Neural progenitor cell (in vitro differentiated cells): Measurements from ENCODE around the gene SLIT2. TPM values are rescaled to one million over a fixed set of nuclear protein-coding genes. Genes with fewer than 3 reads are reported as not detected.
A peak's percentile ranks its signal among the peaks of the same experiment; 100 is the strongest.

Experiments used
- DNase-seq: peaks from one replicate; pipeline ENCODE4 v3.0.0-alpha.2; 2016; ENCODE audit warnings: low spot score
- H2AFZ ChIP-seq: fragments of 200-600 bp; sonication (generic); replicated peaks from 2 replicates; pipeline ENCODE4 v1.6.1; 2016; ENCODE audit warnings: antibody characterized with exemption
- H3F3A ChIP-seq: fragments of 200-600 bp; sonication (generic); 2 replicates; pipeline ENCODE4 v1.6.1; 2016; ENCODE audit warnings: antibody characterized with exemption, low read depth
- H3K27ac ChIP-seq: fragments of 200-600 bp; sonication (generic); 2 replicates; pipeline ENCODE4 v1.5.1; 2016; ENCODE audit warnings: mild to moderate bottlenecking
- H3K27me3 ChIP-seq: fragments of 200-600 bp; sonication (generic); 2 replicates; pipeline ENCODE4 v1.6.1; 2016; ENCODE audit warnings: mild to moderate bottlenecking, moderate library complexity
- H3K36me3 ChIP-seq: fragments of 200-600 bp; sonication (generic); 2 replicates; pipeline ENCODE4 v1.5.1; 2016
- H3K4me1 ChIP-seq: fragments of 200-600 bp; sonication (generic); 2 replicates; pipeline ENCODE4 v1.6.1; 2016; ENCODE audit warnings: mixed run types
- H3K4me2 ChIP-seq: fragments of 200-600 bp; sonication (generic); 2 replicates; pipeline ENCODE4 v1.6.1; 2016
- H3K4me3 ChIP-seq: fragments of 200-600 bp; sonication (generic); 2 replicates; pipeline ENCODE4 v1.5.1; 2016
- H3K79me2 ChIP-seq: fragments of 200-600 bp; sonication (generic); 2 replicates; pipeline ENCODE4 v1.6.1; 2016; ENCODE audit warnings: low read depth
- H3K9ac ChIP-seq: fragments of 200-600 bp; sonication (generic); 2 replicates; pipeline ENCODE4 v1.6.1; 2016
- H3K9me3 ChIP-seq: fragments of 200-600 bp; sonication (generic); 2 replicates; pipeline ENCODE4 v1.5.1; 2016; ENCODE audit warnings: low read depth
- H4K20me1 ChIP-seq: fragments of 200-600 bp; sonication (generic); 2 replicates; pipeline ENCODE4 v1.6.1; 2016; ENCODE audit warnings: low read depth
- H3K27ac Mint-ChIP-seq: 3 replicates; pipeline ENCODE4 v1.8.0; 2021; ENCODE audit warnings: mixed read lengths
- H3K27me3 Mint-ChIP-seq: 2 replicates; pipeline ENCODE4 v1.8.0; 2022; ENCODE audit warnings: low read depth, mild to moderate bottlenecking, inconsistent platforms, moderate library complexity, mixed read lengths; ENCODE audit not compliant: insufficient read depth
- H3K36me3 Mint-ChIP-seq: 3 replicates; pipeline ENCODE4 v1.8.0; 2021; ENCODE audit warnings: mixed read lengths
- H3K4me1 Mint-ChIP-seq: 3 replicates; pipeline ENCODE4 v1.8.0; 2021; ENCODE audit warnings: mixed read lengths
- H3K4me3 Mint-ChIP-seq: 3 replicates; pipeline ENCODE4 v1.8.0; 2021; ENCODE audit warnings: mild to moderate bottlenecking, moderate library complexity, mixed read lengths
- H3K9me3 Mint-ChIP-seq: 3 replicates; pipeline ENCODE4 v1.8.0; 2020; ENCODE audit warnings: mixed read lengths
- EZH2 ChIP-seq: fragments of 200-600 bp; sonication (generic); IDR thresholded peaks from 2 replicates; pipeline ENCODE4 v1.6.1; 2017; ENCODE audit warnings: antibody characterized with exemption, mild to moderate bottlenecking, moderate library complexity
- EZH2phosphoT487 ChIP-seq: fragments of 200-600 bp; sonication (generic); IDR thresholded peaks from 2 replicates; pipeline ENCODE4 v1.6.1; 2017; ENCODE audit warnings: antibody characterized with exemption
- total RNA-seq: library from RNA; depleted of rRNA; stranded (reverse); fragments of >200 nt; gene quantifications from 2 replicates; pipeline ENCODE4 v1.2.3, GENCODE V29; 2015; ENCODE audit warnings: low replicate concordance
- TF ChIP-seq, protein P1 (sequence below): fragments of 200-600 bp; sonication (generic); IDR thresholded peaks from 2 replicates; pipeline ENCODE4 v1.5.1; 2017; ENCODE audit warnings: antibody characterized with exemption, mild to moderate bottlenecking

The SLIT2 gene
- total RNA-seq, 1 donor from 2014 or later = 3.0 TPM

DNA sequence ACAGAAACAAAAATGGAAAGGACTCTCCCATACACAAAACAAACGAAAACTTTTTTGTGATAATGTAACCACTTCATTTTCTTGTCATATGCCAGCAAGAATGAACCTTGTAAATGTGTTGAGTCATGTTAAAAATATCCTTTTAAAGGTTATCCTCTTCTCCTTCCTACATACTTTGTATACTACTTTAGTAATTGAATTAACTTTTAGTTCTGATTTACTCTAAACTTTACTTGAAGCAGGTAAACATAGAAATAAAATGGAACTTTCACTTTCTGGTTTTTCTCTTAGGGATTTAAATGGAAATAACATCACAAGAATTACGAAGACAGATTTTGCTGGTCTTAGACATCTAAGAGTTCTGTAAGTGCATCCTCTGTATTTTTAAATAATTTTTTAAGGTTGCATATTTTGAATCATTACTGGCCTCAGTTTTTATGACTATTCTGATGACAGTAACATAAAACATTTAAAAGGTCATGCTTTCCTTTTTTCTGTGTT, 4.7 kb downstream of the SLIT2 start:
- Histone ChIP-seq H3K27ac (no peak overlapping the region), H3K36me3 (no peaks in the 10 kb centered on the region), H3K79me2 (no peaks in the 10 kb centered on the region), H3K27me3 (peaks cover 71% of the 10 kb centered on the region), H4K20me1 (peaks cover 25% of the 10 kb centered on the region), H3K4me2 (no peak overlapping the region), H3K9ac (no peak overlapping the region), H3K4me3 (no peak overlapping the region), H2AFZ (no peak overlapping the region), H3F3A (peaks cover 7% of the 10 kb centered on the region), H3K9me3 (no peaks in the 10 kb centered on the region), H3K4me1 (peaks cover 13% of the 10 kb centered on the region)
- Mint-ChIP-seq H3K27me3 (peaks cover 8% of the 10 kb centered on the region), H3K4me1 (peaks cover 30% of the 10 kb centered on the region), H3K27ac (no peak overlapping the region), H3K9me3 (no peaks in the 10 kb centered on the region), H3K36me3 (peaks cover 14% of the 10 kb centered on the region), H3K4me3 (peak overlapping the region; percentile 100)
- TF ChIP-seq EZH2phosphoT487 (no peak), EZH2 (no peak)
- TF ChIP-seq, protein P1, sequence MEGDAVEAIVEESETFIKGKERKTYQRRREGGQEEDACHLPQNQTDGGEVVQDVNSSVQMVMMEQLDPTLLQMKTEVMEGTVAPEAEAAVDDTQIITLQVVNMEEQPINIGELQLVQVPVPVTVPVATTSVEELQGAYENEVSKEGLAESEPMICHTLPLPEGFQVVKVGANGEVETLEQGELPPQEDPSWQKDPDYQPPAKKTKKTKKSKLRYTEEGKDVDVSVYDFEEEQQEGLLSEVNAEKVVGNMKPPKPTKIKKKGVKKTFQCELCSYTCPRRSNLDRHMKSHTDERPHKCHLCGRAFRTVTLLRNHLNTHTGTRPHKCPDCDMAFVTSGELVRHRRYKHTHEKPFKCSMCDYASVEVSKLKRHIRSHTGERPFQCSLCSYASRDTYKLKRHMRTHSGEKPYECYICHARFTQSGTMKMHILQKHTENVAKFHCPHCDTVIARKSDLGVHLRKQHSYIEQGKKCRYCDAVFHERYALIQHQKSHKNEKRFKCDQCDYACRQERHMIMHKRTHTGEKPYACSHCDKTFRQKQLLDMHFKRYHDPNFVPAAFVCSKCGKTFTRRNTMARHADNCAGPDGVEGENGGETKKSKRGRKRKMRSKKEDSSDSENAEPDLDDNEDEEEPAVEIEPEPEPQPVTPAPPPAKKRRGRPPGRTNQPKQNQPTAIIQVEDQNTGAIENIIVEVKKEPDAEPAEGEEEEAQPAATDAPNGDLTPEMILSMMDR = no peak
- DNase-seq = no peak

GRCh38 chr4:20259707-20260106, 8.0 kb downstream of the SLIT2 start:
- H3K4me3 Mint-ChIP-seq = no peak overlapping the region
- Histone ChIP-seq H3K9me3 (no peaks in the 10 kb centered on the region), H2AFZ (no peak overlapping the region), H3K79me2 (no peaks in the 10 kb centered on the region), H4K20me1 (peaks cover 8% of the 10 kb centered on the region), H3K27me3 (peaks cover 40% of the 10 kb centered on the region), H3F3A (no peaks in the 10 kb centered on the region), H3K4me3 (no peak overlapping the region), H3K27ac (no peak overlapping the region), H3K4me2 (no peak overlapping the region), H3K4me1 (no peaks in the 10 kb centered on the region), H3K9ac (no peak overlapping the region), H3K36me3 (no peaks in the 10 kb centered on the region)
- peaks cover 28% of the 10 kb centered on the region for H3K36me3 Mint-ChIP-seq
- TF ChIP-seq EZH2phosphoT487 (no peak), EZH2 (no peak)
- TF ChIP-seq, protein P1 = no peak
- no peaks in the 10 kb centered on the region for H3K9me3 Mint-ChIP-seq
- no peak overlapping the region for H3K27ac Mint-ChIP-seq
- no peaks in the 10 kb centered on the region for H3K27me3 Mint-ChIP-seq
- no peak for DNase-seq
- H3K4me1 Mint-ChIP-seq = peaks cover 30% of the 10 kb centered on the region

DNA sequence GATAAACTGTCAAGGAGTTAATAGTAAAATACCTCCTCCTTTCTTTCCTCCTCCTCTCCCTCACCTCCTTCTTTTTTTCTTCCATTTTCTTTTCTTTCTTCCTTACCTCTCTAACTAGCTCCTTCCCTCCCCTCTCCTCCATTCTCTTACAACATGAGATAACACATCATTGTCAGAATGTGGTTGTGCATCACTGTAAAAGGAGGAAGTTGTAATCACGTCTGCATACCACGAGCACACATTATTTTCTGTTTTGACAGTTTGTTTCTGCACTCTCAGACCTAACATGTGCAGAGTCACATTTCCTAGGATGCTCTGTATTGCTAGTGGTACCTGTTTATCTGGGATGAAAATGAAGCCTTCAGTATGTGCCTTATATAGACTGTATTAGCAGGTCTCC, 9.1 kb downstream of the SLIT2 start:
- DNase-seq = no peak
- TF ChIP-seq EZH2 (no peak), EZH2phosphoT487 (no peak)
- TF ChIP-seq, protein P1 = no peak
- H3K9me3 Mint-ChIP-seq = no peaks in the 10 kb centered on the region
- H3K36me3 ChIP-seq = no peaks in the 10 kb centered on the region
- peaks cover 27% of the 10 kb centered on the region for H3K4me1 Mint-ChIP-seq
- H3K27ac ChIP-seq = no peak overlapping the region
- no peak overlapping the region for H3K27ac Mint-ChIP-seq
- no peak overlapping the region for H3K4me2 ChIP-seq
- no peak overlapping the region for H3K4me3 Mint-ChIP-seq
- no peak overlapping the region for H3K4me3 ChIP-seq
- no peak overlapping the region for H2AFZ ChIP-seq
- H3F3A ChIP-seq = no peaks in the 10 kb centered on the region
- peaks cover 25% of the 10 kb centered on the region for H3K36me3 Mint-ChIP-seq
- peaks cover under 1% of the 10 kb centered on the region for H4K20me1 ChIP-seq
- H3K4me1 ChIP-seq = no peaks in the 10 kb centered on the region
- no peaks in the 10 kb centered on the region for H3K79me2 ChIP-seq
- H3K27me3 Mint-ChIP-seq = no peaks in the 10 kb centered on the region
- H3K9me3 ChIP-seq = no peaks in the 10 kb centered on the region
- no peak overlapping the region for H3K9ac ChIP-seq
- H3K27me3 ChIP-seq = peaks cover 29% of the 10 kb centered on the region
